Activated naive CD4-positive, alpha-beta T cell treated with anti-CD3 and anti-CD28 coated beads for 36 hours (primary cell): ENCODE results near the gene TJP1. TPM values are rescaled to one million over a fixed set of nuclear protein-coding genes. Genes with fewer than 3 reads are reported as not detected.
"Not testable (repeated sequence)": the region's sequence is repeated elsewhere in the genome, so short reads cannot be mapped to it uniquely, and the experiment has no call there.

Experiments used
- CTCF ChIA-PET: fragments of 350-600 bp; sonication (Branson Sonifier 250); formaldehyde crosslinking; loops from one replicate; lab custom pipeline; 2021; ENCODE audit warnings: antibody characterized with exemption; lab: Charles Lee
- DNase-seq: peaks from one replicate; pipeline ENCODE4 v3.0.0-alpha.2; 2020
- H3K27ac Mint-ChIP-seq: one replicate; pipeline ENCODE4 v1.8.0; 2021; ENCODE audit warnings: mild to moderate bottlenecking, mixed read lengths
- H3K27me3 Mint-ChIP-seq: one replicate; pipeline ENCODE4 v1.8.0; 2021; ENCODE audit warnings: low read depth, mixed read lengths
- H3K36me3 Mint-ChIP-seq: one replicate; pipeline ENCODE4 v1.8.0; 2021; ENCODE audit warnings: low read depth, mixed read lengths
- H3K4me1 Mint-ChIP-seq: one replicate; pipeline ENCODE4 v1.8.0; 2021; ENCODE audit warnings: low read depth, mixed read lengths
- H3K4me3 Mint-ChIP-seq: one replicate; pipeline ENCODE4 v1.8.0; 2021; ENCODE audit warnings: mild to moderate bottlenecking, moderate library complexity, mixed read lengths
- H3K9me3 Mint-ChIP-seq: one replicate; pipeline ENCODE4 v1.8.0; 2021; ENCODE audit warnings: mixed read lengths
- intact Hi-C: fragments of 100-400 bp; cut with micrococcal nuclease; formaldehyde crosslinking; loops from one replicate; pipeline ENCODE4 v1.15.1; 2023
- total RNA-seq, 2 experiments: library from RNA; stranded (reverse); gene quantifications; one replicate each; pipeline ENCODE4 v1.2.3, GENCODE V29; 2021

TJP1 gene
- total RNA-seq, 2 experiments from 2014 or later, result not detected

GRCh38 chr15:29668120-29668602 is 154.1 kb downstream of the TJP1 start:
- DNase-seq, result peak; percentile 54

DNA sequence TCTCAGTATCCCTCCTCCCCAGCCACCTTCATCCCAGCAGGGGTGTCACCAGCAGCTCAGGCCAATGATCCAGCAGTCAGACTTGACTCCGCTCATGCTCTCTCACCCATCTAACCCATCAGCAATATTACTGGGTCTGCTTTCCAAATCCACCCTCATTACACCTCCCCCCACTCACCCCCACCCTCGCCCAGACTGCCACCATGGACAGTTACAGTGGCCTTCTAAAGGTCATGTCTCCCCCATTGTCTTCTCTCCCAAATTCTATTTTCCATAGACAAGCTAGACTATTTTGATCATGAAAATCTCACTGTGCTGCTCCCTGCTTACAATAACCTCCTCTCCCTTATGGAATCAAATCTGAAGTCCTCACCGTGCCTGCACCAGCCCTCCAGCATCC is 156.0 kb downstream of the TJP1 start:
- no peak overlapping the region for H3K4me3 Mint-ChIP-seq

More at GRCh38 chr15:29668120-29668602, 154.1 kb downstream of the TJP1 start:
- Mint-ChIP-seq H3K9me3 (no peaks in the 10 kb centered on the region), H3K27ac (no peak overlapping the region), H3K4me3 (no peak overlapping the region), H3K36me3 (no peaks in the 10 kb centered on the region), H3K4me1 (no peaks in the 10 kb centered on the region), H3K27me3 (peaks cover 18% of the 10 kb centered on the region)
- CTCF ChIA-PET, result no interaction called here
- intact Hi-C loops, result loop anchor here (5.0 kb wide), 1 partner anchor 259 kb away; no protein-coding TSS in a partner anchor

DNA sequence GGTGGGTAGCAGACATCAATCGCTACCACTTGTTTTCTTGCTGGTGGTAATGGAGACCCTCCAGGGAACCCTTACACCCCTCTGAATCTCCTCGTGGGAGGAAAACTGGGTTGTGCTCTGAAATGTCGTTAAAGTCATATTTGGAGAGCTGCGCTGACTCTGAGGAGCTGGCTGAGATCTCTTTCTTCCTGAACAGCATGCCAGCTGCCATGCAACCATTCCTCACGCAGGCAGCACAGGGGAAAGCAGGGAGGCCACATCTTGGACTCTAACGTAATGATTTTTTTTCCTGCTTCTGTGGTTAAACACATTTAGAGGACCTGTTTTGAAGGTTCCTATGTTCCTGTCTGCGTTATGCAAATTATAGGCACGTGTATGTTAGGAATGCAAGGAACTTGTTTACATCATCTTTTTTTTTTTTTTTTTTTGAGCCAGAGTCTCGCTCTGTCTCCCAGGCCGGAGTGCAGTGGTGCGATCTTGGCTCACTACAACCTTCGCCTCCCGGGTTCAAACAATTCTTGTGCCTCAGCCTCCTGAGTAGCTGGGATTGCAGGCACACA is 156.7 kb downstream of the TJP1 start:
- intact Hi-C loops, result loop anchor here (5.0 kb wide), 1 partner anchor 262 kb away; no protein-coding TSS in a partner anchor
- CTCF ChIA-PET, result no interaction called here
- Mint-ChIP-seq H3K27ac (no peak overlapping the region), H3K27me3 (peaks cover 12% of the 10 kb centered on the region), H3K4me3 (no peak overlapping the region), H3K4me1 (no peaks in the 10 kb centered on the region), H3K9me3 (no peaks in the 10 kb centered on the region), H3K36me3 (no peaks in the 10 kb centered on the region)
- no peak for DNase-seq

More for the DNA sequence above, 156.0 kb downstream of the TJP1 start:
- peaks cover 12% of the 10 kb centered on the region for H3K27me3 Mint-ChIP-seq
- no peak for DNase-seq
- no peaks in the 10 kb centered on the region for H3K36me3 Mint-ChIP-seq
- H3K9me3 Mint-ChIP-seq, result no peaks in the 10 kb centered on the region
- no peak overlapping the region for H3K27ac Mint-ChIP-seq
- CTCF ChIA-PET, result no interaction called here
- intact Hi-C loops, result loop anchor here (5.0 kb wide), 1 partner anchor 261 kb away; no protein-coding TSS in a partner anchor
- H3K4me1 Mint-ChIP-seq, result no peaks in the 10 kb centered on the region

GRCh38 chr15:29664406-29664805 is 157.9 kb downstream of the TJP1 start:
- intact Hi-C loops, result no loop called here
- CTCF ChIA-PET, result no interaction called here
- peaks cover 12% of the 10 kb centered on the region for H3K27me3 Mint-ChIP-seq
- no peak overlapping the region for H3K27ac Mint-ChIP-seq
- H3K4me1 Mint-ChIP-seq, result no peaks in the 10 kb centered on the region
- no peak overlapping the region for H3K4me3 Mint-ChIP-seq
- DNase-seq, result no peak
- no peaks in the 10 kb centered on the region for H3K9me3 Mint-ChIP-seq
- no peaks in the 10 kb centered on the region for H3K36me3 Mint-ChIP-seq

- H3K4me3 Mint-ChIP-seq, intact Hi-C loops, H3K36me3 Mint-ChIP-seq, CTCF ChIA-PET, H3K27me3 Mint-ChIP-seq, DNase-seq, H3K4me1 Mint-ChIP-seq, H3K27ac Mint-ChIP-seq: not testable (repeated sequence)
- H3K9me3 Mint-ChIP-seq, result peaks cover 10% of the 10 kb centered on the region
Observed at GRCh38 chr15:29657476-29657817, 164.8 kb downstream of the TJP1 start.

- DNase-seq, result no peak
- CTCF ChIA-PET, result interaction anchor here (0.7 kb wide), 1 partner anchor 80 kb away, joined by 3 read pairs; no protein-coding TSS in a partner anchor
- Mint-ChIP-seq H3K4me1 (no peaks in the 10 kb centered on the region), H3K36me3 (no peaks in the 10 kb centered on the region), H3K4me3 (no peak overlapping the region), H3K9me3 (peaks cover 12% of the 10 kb centered on the region), H3K27me3 (no peaks in the 10 kb centered on the region), H3K27ac (no peak overlapping the region)
- intact Hi-C loops, result no loop called here
Observed at GRCh38 chr15:29656636-29657475, 165.4 kb downstream of the TJP1 start.

DNA sequence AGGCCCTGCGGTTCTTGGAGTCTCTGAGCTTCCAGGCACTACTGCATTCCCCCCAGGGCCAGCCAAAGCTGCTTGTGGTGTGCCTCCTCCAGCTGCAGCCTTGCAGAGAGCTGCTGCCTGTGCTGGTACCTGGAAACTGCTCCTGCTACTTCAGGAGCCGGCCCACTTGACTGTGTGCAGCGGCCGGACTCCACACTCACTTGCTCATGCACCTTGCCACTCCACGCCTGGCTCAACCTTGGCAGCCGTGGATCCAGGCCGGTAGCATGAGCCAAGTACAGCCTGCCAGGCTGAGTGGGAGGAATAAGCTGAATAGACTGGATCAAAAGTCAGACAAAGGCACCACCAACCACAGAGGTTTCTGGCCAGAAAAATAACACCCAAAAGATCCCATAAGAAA is 169.7 kb downstream of the TJP1 start:
- Mint-ChIP-seq H3K9me3 (peaks cover 7% of the 10 kb centered on the region), H3K27ac (no peak overlapping the region), H3K4me1 (no peaks in the 10 kb centered on the region), H3K36me3 (no peaks in the 10 kb centered on the region), H3K27me3 (no peaks in the 10 kb centered on the region), H3K4me3 (no peak overlapping the region)
- intact Hi-C loops, result no loop called here
- DNase-seq, result no peak
- CTCF ChIA-PET, result no interaction called here

DNA sequence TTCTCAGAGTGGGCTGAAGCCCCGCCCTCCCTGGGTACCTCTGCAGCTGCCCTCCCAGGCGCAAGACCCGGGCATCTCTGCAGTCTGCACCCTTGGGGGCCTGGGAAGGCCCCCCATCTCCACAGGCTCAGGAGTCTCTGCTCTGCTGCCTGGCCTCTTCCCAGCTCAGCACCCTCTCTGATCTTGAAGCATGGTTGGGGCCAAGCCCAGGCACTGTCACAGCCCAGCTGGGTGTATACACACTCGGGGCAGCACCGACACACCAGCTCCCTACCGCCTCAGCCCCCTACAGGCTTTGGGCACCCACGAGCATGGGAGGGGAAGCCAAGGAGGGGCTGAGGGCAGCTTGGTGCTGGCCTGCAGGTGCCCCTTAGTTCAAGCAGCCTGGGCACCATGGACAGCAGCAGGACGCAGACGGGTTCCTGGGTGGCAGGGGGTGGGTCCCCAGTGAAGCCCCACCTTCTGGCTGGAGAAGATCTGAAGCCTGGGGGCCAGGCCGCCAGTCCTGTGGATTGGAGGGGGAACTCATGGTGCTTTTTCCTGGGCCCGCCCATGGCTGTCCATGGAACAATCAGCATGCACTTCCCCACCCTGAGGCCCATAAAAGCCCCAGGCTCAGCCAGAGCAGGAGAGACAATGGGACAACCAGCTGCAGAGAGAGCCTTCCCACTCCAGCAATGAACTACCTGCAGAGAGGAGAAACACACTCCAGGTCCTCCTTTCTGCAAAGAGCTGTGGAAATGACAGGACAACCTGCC is 170.6 kb downstream of the TJP1 start:
- H3K27ac Mint-ChIP-seq, result no peak overlapping the region
- no peaks in the 10 kb centered on the region for H3K4me1 Mint-ChIP-seq
- CTCF ChIA-PET, result no interaction called here
- no peak for DNase-seq
- H3K4me3 Mint-ChIP-seq, result no peak overlapping the region
- no peaks in the 10 kb centered on the region for H3K27me3 Mint-ChIP-seq
- no peaks in the 10 kb centered on the region for H3K36me3 Mint-ChIP-seq
- intact Hi-C loops, result no loop called here
- peaks cover 13% of the 10 kb centered on the region for H3K9me3 Mint-ChIP-seq
